ENCODE data around the gene FAM13A. TPM values are rescaled to one million over a fixed set of nuclear protein-coding genes. Genes with fewer than 3 reads are reported as not detected.

Gene FAM13A
- total RNA-seq, 1 donor from 2014 or later, result 13.2 TPM

DNA sequence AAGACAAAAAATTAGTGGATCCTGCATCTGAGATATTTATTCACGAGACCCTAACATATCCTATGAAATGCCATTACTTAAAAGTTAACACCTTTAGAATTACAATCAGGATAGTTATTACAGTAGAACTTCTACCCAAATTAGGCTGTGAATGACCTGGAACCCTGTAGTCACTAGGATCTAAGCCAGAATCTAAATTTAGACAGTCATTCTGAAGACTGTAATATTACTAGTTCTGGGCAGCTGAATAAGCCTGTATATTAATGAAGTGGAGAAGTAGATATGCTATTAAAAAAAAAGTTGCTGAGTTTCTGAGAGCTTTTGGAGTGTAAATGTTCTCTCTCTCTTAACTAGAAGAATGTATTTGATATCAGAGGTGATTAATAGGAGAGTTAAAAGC lies 67.0 kb downstream of the FAM13A start:
- H3K4me1 ChIP-seq, result peaks cover 0 to 13% of the 10 kb centered on the region in 2 donors
- H3K4me3 ChIP-seq, result no peak overlapping the region
- intact Hi-C loops (cut with DNase I), result no loop called here
- DNase-seq (ENCODE audit: low spot score in 2 of 2), result no peak
- H3K36me3 ChIP-seq, result no peaks in the 10 kb centered on the region
- TF ChIP-seq, protein P1, sequence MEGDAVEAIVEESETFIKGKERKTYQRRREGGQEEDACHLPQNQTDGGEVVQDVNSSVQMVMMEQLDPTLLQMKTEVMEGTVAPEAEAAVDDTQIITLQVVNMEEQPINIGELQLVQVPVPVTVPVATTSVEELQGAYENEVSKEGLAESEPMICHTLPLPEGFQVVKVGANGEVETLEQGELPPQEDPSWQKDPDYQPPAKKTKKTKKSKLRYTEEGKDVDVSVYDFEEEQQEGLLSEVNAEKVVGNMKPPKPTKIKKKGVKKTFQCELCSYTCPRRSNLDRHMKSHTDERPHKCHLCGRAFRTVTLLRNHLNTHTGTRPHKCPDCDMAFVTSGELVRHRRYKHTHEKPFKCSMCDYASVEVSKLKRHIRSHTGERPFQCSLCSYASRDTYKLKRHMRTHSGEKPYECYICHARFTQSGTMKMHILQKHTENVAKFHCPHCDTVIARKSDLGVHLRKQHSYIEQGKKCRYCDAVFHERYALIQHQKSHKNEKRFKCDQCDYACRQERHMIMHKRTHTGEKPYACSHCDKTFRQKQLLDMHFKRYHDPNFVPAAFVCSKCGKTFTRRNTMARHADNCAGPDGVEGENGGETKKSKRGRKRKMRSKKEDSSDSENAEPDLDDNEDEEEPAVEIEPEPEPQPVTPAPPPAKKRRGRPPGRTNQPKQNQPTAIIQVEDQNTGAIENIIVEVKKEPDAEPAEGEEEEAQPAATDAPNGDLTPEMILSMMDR (IDR thresholded peaks at IDR 0.05), result no peak
- H3K27ac ChIP-seq, result peak overlapping the region in 1 of 2 donors; percentile 19
- H3K9me3 ChIP-seq, result no peaks in the 10 kb centered on the region
- H3K27me3 ChIP-seq, result no peaks in the 10 kb centered on the region

DNA sequence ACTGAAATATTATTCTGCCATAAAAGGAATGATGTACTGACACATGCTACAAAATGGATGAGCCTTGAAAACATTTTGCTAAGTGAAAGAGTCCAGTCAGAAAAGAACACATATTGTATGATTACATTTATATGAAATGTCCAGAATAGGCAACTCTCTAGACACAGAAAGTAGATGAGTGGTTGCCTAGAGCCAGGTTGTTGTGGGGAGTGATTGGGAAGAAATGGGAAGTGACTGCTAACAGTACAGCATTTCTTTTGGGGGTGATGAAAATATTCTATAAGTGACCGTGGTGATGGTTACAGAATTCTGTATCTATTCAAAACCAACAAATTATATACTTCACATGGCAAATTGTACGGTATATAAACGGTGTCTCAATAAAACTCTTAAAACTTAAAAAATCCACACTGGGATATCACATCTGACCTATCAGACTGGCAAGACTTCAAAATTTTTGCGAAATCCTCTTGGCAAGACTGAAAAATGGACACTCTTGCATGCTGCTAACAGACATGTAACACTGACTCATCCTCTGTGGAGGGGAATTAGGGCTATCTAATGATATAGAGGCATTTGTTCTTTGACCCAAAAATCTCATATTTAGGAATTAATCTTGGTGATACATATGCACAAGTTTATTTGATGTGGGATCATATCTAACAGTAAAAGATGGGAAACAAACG lies 71.8 kb downstream of the FAM13A start:
- Histone ChIP-seq H3K27ac (no peak overlapping the region), H3K36me3 (no peaks in the 10 kb centered on the region), H3K4me1 (peaks cover 0 to 5% of the 10 kb centered on the region in 2 donors), H3K4me3 (no peak overlapping the region), H3K27me3 (no peaks in the 10 kb centered on the region), H3K9me3 (no peaks in the 10 kb centered on the region)
- TF ChIP-seq, protein P1 (IDR thresholded peaks at IDR 0.05), result no peak
- no peak for DNase-seq (ENCODE audit: low spot score in 2 of 2)
- intact Hi-C loops (cut with DNase I), result no loop called here

DNA sequence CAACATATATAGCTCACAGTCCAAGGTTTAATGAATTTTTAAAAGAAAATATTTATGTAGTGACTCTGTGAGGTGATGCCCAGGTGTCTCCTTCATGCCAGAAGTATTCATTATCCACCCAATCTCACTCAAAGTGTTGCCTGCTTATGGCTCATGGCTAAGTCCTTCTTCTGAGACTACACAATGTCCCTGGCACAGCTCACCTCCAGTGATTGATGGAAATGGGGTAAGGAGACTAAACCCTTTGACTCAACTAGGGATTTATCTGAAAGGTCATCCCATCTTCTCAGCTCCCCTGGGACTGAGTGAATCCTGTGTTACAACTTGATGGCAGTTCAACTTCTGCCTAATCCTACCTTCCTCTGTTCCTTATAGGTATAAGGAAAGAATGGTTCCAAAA lies 74.2 kb downstream of the FAM13A start:
- TF ChIP-seq, protein P1 (IDR thresholded peaks at IDR 0.05), result no peak
- Histone ChIP-seq H3K4me3 (no peak overlapping the region), H3K4me1 (no peaks in the 10 kb centered on the region), H3K36me3 (no peaks in the 10 kb centered on the region), H3K27me3 (no peaks in the 10 kb centered on the region), H3K27ac (no peak overlapping the region), H3K9me3 (no peaks in the 10 kb centered on the region)
- no peak for DNase-seq (ENCODE audit: low spot score in 2 of 2)
- intact Hi-C loops (cut with DNase I), result no loop called here

DNA sequence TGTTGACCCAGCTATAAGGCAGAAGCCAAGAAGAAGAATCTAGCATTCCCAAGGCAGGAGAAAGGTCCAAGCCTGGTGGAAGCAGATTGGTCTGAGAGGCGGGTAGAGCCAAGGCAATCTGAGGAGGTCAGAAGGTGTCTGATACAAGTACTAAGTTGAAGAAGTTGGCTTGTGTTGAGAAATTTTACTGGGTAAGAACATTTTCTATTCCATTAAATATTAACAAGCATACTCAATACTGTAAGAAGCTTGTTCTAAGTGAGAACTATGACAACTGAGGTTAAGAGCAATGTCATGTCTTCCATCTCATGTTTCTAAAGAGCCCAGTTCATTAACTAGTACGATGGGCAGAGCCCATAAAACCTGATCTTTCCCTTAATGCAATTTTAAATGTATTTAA lies 75.0 kb downstream of the FAM13A start:
- no peaks in the 10 kb centered on the region for H3K4me1 ChIP-seq
- no peaks in the 10 kb centered on the region for H3K9me3 ChIP-seq
- TF ChIP-seq, protein P1 (IDR thresholded peaks at IDR 0.05), result no peak
- H3K4me3 ChIP-seq, result no peak overlapping the region
- no peaks in the 10 kb centered on the region for H3K27me3 ChIP-seq
- intact Hi-C loops (cut with DNase I), result no loop called here
- DNase-seq (ENCODE audit: low spot score in 2 of 2), result no peak
- no peak overlapping the region for H3K27ac ChIP-seq
- H3K36me3 ChIP-seq, result no peaks in the 10 kb centered on the region

DNA sequence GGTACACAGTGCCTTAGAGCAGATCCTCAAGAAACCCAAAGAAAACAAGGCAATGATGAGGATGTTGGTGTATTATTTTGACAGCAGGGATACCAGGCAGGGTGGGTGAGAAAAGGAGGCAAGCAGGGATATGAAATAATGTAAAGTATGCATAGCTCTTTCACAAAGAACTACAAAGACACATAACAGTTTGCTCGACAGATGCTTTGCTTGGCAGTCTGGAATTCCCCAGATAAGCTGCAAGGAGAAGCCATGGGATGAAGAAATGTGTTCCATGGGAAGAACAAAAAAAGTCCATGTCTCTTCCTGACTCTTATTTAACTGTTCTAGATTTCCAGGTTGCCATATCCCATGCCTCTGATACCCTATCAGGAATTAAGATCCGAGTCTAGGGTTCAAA lies 75.4 kb downstream of the FAM13A start:
- no peaks in the 10 kb centered on the region for H3K9me3 ChIP-seq
- intact Hi-C loops (cut with DNase I), result no loop called here
- H3K4me1 ChIP-seq, result no peaks in the 10 kb centered on the region
- no peak for DNase-seq (ENCODE audit: low spot score in 2 of 2)
- H3K36me3 ChIP-seq, result no peaks in the 10 kb centered on the region
- no peak overlapping the region for H3K27ac ChIP-seq
- no peaks in the 10 kb centered on the region for H3K27me3 ChIP-seq
- TF ChIP-seq, protein P1 (IDR thresholded peaks at IDR 0.05), result no peak
- H3K4me3 ChIP-seq, result no peak overlapping the region

DNA sequence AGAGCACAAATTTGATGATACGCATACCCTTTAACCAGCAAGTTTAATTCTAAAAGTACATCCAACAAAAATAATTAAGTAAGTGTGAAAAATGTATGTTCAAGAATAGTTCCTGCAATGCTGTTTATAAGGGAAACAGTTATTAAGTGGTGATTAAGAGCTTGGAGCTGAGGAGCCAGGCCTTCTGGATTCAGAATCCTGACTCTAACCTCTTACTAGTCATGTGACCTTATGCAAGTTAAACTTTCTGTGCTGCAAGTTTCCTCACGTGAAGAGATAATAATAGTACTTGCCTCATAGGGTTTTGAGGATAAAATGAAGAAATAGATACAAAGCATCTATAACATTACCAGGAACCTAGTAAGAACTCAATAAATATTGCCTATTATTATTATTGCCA lies 77.7 kb downstream of the FAM13A start:
- H3K27ac ChIP-seq, result no peak overlapping the region
- intact Hi-C loops (cut with DNase I), result no loop called here
- TF ChIP-seq, protein P1 (IDR thresholded peaks at IDR 0.05), result no peak
- H3K36me3 ChIP-seq, result no peaks in the 10 kb centered on the region
- no peaks in the 10 kb centered on the region for H3K9me3 ChIP-seq
- no peaks in the 10 kb centered on the region for H3K4me1 ChIP-seq
- no peaks in the 10 kb centered on the region for H3K27me3 ChIP-seq
- H3K4me3 ChIP-seq, result no peak overlapping the region
- DNase-seq (ENCODE audit: low spot score in 2 of 2), result no peak

All from ascending aorta (tissue), 2 donors.